ENCODE measurements around the gene PLXNB2.

DNA sequence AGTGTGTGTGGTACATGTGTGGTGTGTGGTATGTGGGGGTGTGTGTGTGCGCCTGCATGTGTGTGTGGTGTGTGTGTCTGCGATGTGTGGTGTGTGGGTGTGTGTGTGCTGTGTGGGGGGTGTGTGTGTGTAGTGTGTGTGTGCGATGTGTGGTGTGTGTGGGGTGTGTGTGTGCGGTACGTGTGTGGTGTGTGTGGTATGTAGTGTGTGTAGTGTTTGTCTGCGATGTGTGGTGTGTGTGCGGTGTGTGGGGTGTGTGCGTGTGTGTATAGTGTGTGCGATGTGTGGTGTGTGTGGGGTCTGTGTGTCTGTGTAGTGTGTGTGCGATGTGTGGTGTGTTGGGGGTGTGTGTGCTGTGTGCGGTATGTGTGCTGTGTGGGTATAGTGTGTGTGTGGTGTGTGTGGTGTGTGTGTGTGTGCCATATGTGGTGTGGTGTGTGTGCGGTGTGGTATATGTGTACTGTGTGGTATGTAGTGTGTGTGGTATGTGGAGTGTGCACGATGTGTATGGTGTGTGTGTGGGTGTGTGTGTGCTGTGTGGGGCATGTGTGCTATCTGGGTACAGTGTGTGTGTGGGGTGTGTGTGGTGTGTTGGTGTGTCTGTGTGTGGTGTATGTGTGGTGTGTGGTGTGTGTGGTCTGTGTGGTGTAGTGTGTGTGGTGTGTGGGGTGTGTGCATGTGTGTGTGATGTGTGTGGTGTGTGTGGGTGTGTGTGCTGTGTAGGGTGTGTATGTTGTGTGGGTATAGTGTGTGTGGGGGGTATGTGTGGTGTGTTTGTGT, 30.0 kb upstream of the PLXNB2 start:
- TF ChIP-seq, protein P1, sequence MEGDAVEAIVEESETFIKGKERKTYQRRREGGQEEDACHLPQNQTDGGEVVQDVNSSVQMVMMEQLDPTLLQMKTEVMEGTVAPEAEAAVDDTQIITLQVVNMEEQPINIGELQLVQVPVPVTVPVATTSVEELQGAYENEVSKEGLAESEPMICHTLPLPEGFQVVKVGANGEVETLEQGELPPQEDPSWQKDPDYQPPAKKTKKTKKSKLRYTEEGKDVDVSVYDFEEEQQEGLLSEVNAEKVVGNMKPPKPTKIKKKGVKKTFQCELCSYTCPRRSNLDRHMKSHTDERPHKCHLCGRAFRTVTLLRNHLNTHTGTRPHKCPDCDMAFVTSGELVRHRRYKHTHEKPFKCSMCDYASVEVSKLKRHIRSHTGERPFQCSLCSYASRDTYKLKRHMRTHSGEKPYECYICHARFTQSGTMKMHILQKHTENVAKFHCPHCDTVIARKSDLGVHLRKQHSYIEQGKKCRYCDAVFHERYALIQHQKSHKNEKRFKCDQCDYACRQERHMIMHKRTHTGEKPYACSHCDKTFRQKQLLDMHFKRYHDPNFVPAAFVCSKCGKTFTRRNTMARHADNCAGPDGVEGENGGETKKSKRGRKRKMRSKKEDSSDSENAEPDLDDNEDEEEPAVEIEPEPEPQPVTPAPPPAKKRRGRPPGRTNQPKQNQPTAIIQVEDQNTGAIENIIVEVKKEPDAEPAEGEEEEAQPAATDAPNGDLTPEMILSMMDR (conservative IDR thresholded peaks at IDR 0.05; ENCODE audit: low read depth, low read length), result no peak
- TF ChIP-seq EZH2 (IDR thresholded peaks at IDR 0.05; ENCODE audit: borderline replicate concordance, low read depth, low read length, poor library complexity, severe bottlenecking), result no peak

All from A673 (cell line).